Panc1 (cell line): ENCODE measurements around the gene GTF2A1L. TPM values are rescaled to one million over a fixed set of nuclear protein-coding genes. Genes with fewer than 3 reads are reported as not detected.

Experiments
- ATAC-seq: fragments of 200-7000 bp; cut with Tn5 transposase; 2 replicates; pipeline ENCODE4 v1.9.1; 2020; ENCODE audit warnings: mild to moderate bottlenecking, moderate library complexity
- BruUV-seq: library from RNA; stranded (reverse); fragments of 400-500 nt; replicated peaks from 2 replicates; lab custom pipeline; 2021; lab: Mats Ljungman, UMichigan
- CTCF ChIA-PET: fragments of 300-600 bp; sonication (Branson Sonifier 250); formaldehyde crosslinking; loops from one replicate; lab custom pipeline; 2022; ENCODE audit warnings: antibody characterized with exemption; lab: Charles Lee
- POLR2A ChIA-PET: fragments of 300-600 bp; sonication (Branson Sonifier 250); formaldehyde crosslinking; loops from one replicate; lab custom pipeline; 2022; ENCODE audit warnings: antibody characterized with exemption; lab: Charles Lee
- DNase-seq: peaks from one replicate; pipeline ENCODE4 v3.0.0-alpha.2; 2010; ENCODE audit warnings: low read depth, low spot score
- H3K27ac ChIP-seq: 2 replicates; pipeline ENCODE4 v1.5.1; 2011; ENCODE audit warnings: mild to moderate bottlenecking, low read length, inconsistent platforms
- H3K27me3 ChIP-seq: fragments of 200-500 bp; sonication (Bioruptor generic); 2 replicates; pipeline ENCODE4 v1.6.0; 2014; ENCODE audit warnings: low read length, inconsistent platforms; ENCODE audit not compliant: control insufficient read depth, insufficient read depth
- H3K36me3 ChIP-seq: fragments of 200-500 bp; sonication (Bioruptor generic); 2 replicates; pipeline ENCODE4 v1.5.1; 2014; ENCODE audit warnings: inconsistent platforms, mild to moderate bottlenecking, low read length, moderate library complexity; ENCODE audit not compliant: control insufficient read depth, insufficient read depth
- H3K4me1 ChIP-seq: 2 replicates; pipeline ENCODE4 v1.5.1; 2011; ENCODE audit warnings: inconsistent platforms, mild to moderate bottlenecking, low read length, moderate library complexity; ENCODE audit not compliant: control insufficient read depth, insufficient read depth
- H3K4me3 ChIP-seq, 2 experiments: 2 replicates each; pipeline ENCODE4 v1.5.1; 2011 to 2012; ENCODE audit warnings: low read depth in 2 of 2, low read length in 2 of 2, mild to moderate bottlenecking in 2 of 2, inconsistent platforms in 1 of 2, moderate library complexity in 1 of 2
- H3K9me3 ChIP-seq: fragments of 200-500 bp; sonication (Bioruptor generic); 2 replicates; pipeline ENCODE4 v1.5.1; 2014; ENCODE audit warnings: low read depth, mild to moderate bottlenecking, inconsistent platforms, low read length, moderate library complexity; ENCODE audit not compliant: control insufficient read depth, insufficient read depth
- SIN3A ChIP-seq: IDR thresholded peaks from 2 replicates; pipeline ENCODE4 v1.6.1; 2012; ENCODE audit warnings: low read depth, mild to moderate bottlenecking, low read length, moderate library complexity, borderline replicate concordance; ENCODE audit not compliant: insufficient read depth
- TCF7L2 ChIP-seq: IDR thresholded peaks from 2 replicates; pipeline ENCODE4 v1.6.1; 2011; ENCODE audit warnings: mild to moderate bottlenecking, low read depth, low read length, inconsistent platforms
- in situ Hi-C: cut with HindIII; loops from 2 replicates; pipeline ENCODE4 v1.10.0; 2016; ENCODE audit warnings: low sequenced_read_pairs, low pct_unique_long_range_greater_than_20kb
- intact Hi-C: fragments of 100-400 bp; cut with micrococcal nuclease; formaldehyde crosslinking; loops from one replicate; pipeline ENCODE4 v1.10.0; 2022; ENCODE audit not compliant: unreplicated experiment
- total RNA-seq: library from RNA; stranded (reverse); gene quantifications from one replicate; pipeline ENCODE4 v1.2.1, GENCODE V29; 2021; ENCODE audit not compliant: unreplicated experiment
- TF ChIP-seq, protein P1 (sequence below): fragments of 450-650 bp; IDR thresholded peaks from 2 replicates; pipeline ENCODE4 v1.5.1; 2017; ENCODE audit warnings: mild to moderate bottlenecking
- TF ChIP-seq, protein P2 (sequence below), 2 experiments: IDR thresholded peaks; 2 replicates each; pipeline ENCODE4 v1.6.1; 2011 to 2012; ENCODE audit warnings: low read depth in 2 of 2, control low read depth in 1 of 2, low read length in 1 of 2, mild to moderate bottlenecking in 1 of 2, moderate library complexity in 1 of 2; ENCODE audit not compliant: insufficient read depth in 1 of 2

GTF2A1L gene
- total RNA-seq, 1 experiment from 2014 or later, result not detected

DNA sequence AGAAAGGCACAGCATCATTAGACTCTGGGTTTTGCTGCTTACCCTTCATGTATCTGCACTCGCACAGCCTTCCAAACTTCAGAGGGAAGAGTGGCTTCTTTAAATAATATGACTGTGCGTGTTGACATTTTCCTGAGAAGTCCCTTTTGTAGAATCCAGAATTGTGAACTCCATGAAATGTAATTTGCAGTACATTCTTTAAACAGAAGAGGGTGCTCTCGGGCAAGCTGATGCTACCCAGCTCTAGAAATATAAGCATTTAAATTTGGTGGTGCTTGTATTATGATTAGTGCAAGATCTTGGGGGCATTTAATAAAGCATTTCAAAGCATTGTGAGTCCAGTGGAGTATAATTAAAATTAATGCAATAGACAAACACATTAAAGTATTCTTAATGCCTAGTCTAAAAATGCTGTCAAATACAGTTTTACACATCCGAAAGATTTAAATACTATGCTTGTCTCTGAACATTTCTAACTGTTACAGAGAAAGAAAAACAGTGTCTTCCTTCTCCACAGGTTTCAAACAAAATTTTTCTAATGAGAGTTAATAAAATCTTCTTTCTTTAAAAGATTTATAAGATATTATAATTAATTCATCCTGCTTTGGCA, 17.3 kb upstream of the GTF2A1L start:
- Histone ChIP-seq H3K27ac (no peak overlapping the region), H3K4me1 (no peaks in the 10 kb centered on the region), H3K9me3 (no peaks in the 10 kb centered on the region), H3K27me3 (peaks cover 17% of the 10 kb centered on the region), H3K4me3 (no peak overlapping the region), H3K36me3 (no peaks in the 10 kb centered on the region)
- no peak for ATAC-seq
- ChIA-PET POLR2A (no interaction called here), CTCF (interaction anchor here (0.6 to 0.7 kb wide), 2 partner anchors 11 to 336 kb away, joined by 3 read pairs; no protein-coding TSS in a partner anchor)
- no TSS peak for BruUV-seq
- TF ChIP-seq, protein P1, sequence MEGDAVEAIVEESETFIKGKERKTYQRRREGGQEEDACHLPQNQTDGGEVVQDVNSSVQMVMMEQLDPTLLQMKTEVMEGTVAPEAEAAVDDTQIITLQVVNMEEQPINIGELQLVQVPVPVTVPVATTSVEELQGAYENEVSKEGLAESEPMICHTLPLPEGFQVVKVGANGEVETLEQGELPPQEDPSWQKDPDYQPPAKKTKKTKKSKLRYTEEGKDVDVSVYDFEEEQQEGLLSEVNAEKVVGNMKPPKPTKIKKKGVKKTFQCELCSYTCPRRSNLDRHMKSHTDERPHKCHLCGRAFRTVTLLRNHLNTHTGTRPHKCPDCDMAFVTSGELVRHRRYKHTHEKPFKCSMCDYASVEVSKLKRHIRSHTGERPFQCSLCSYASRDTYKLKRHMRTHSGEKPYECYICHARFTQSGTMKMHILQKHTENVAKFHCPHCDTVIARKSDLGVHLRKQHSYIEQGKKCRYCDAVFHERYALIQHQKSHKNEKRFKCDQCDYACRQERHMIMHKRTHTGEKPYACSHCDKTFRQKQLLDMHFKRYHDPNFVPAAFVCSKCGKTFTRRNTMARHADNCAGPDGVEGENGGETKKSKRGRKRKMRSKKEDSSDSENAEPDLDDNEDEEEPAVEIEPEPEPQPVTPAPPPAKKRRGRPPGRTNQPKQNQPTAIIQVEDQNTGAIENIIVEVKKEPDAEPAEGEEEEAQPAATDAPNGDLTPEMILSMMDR, result peak; percentile 82
- TF ChIP-seq, protein P2, sequence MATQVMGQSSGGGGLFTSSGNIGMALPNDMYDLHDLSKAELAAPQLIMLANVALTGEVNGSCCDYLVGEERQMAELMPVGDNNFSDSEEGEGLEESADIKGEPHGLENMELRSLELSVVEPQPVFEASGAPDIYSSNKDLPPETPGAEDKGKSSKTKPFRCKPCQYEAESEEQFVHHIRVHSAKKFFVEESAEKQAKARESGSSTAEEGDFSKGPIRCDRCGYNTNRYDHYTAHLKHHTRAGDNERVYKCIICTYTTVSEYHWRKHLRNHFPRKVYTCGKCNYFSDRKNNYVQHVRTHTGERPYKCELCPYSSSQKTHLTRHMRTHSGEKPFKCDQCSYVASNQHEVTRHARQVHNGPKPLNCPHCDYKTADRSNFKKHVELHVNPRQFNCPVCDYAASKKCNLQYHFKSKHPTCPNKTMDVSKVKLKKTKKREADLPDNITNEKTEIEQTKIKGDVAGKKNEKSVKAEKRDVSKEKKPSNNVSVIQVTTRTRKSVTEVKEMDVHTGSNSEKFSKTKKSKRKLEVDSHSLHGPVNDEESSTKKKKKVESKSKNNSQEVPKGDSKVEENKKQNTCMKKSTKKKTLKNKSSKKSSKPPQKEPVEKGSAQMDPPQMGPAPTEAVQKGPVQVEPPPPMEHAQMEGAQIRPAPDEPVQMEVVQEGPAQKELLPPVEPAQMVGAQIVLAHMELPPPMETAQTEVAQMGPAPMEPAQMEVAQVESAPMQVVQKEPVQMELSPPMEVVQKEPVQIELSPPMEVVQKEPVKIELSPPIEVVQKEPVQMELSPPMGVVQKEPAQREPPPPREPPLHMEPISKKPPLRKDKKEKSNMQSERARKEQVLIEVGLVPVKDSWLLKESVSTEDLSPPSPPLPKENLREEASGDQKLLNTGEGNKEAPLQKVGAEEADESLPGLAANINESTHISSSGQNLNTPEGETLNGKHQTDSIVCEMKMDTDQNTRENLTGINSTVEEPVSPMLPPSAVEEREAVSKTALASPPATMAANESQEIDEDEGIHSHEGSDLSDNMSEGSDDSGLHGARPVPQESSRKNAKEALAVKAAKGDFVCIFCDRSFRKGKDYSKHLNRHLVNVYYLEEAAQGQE (IDR thresholded peaks at IDR 0.05; ENCODE audit: insufficient read depth in 1 of 2, low read depth in 2 of 2, low read length in 1 of 2), result no peak
- in situ Hi-C loops (no loop called here), intact Hi-C loops (loop anchor here (10.0 kb wide), 2 partner anchors 124 to 1544 kb away; no protein-coding TSS in a partner anchor)
- DNase-seq, result peak; percentile 53

DNA sequence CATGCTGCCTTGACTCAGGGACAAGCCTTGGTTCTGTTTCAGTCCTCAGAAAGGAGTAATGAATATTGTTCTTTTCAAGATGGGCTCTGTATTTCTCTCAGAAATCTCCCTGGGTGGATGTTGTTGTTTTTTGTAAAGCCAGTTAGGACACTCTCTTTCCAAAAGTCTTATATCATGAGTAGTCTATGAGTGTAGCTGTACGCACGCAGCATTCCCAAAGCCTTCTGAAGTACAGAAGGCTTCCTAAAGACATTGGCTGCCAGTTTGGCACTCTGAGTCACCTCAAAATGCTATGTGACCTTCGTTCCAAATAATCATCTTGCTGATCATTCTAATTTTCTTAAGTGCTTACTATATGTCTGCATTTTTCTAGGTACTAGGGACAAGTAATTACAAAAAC, 16.7 kb upstream of the GTF2A1L start:
- Histone ChIP-seq H3K9me3 (no peaks in the 10 kb centered on the region), H3K27ac (no peak overlapping the region), H3K36me3 (no peaks in the 10 kb centered on the region), H3K4me3 (no peak overlapping the region), H3K4me1 (no peaks in the 10 kb centered on the region), H3K27me3 (peaks cover 13% of the 10 kb centered on the region)
- ATAC-seq (no peak), DNase-seq (no peak)
- POLR2A ChIA-PET, result no interaction called here
- intact Hi-C loops, result loop anchor here (10.0 kb wide), 2 partner anchors 124 to 1544 kb away; no protein-coding TSS in a partner anchor
- in situ Hi-C loops, result no loop called here
- no TSS peak for BruUV-seq
- CTCF ChIA-PET, result interaction anchor here (0.6 kb wide), 1 partner anchor 336 kb away, joined by 3 read pairs; no protein-coding TSS in a partner anchor
- TF ChIP-seq, protein P2 (IDR thresholded peaks at IDR 0.05; ENCODE audit: insufficient read depth in 1 of 2, low read depth in 2 of 2, low read length in 1 of 2), result no peak
- TF ChIP-seq TCF7L2, result no peak
- no peak for TF ChIP-seq SIN3A
- TF ChIP-seq, protein P1, result no peak
